GM23338 (cell line): ENCODE measurements around the gene C2orf81. TPM values are rescaled to one million over a fixed set of nuclear protein-coding genes. Genes with fewer than 3 reads are reported as not detected.

Experiments used
- ATAC-seq: fragments of 200-7000 bp; cut with Tn5 transposase; 3 replicates; pipeline ENCODE4 v1.9.1; 2020
- DNase-seq: peaks from one replicate; pipeline ENCODE4 v3.0.0-alpha.2; 2015; ENCODE audit warnings: low spot score
- H2AFZ ChIP-seq: fragments of 200-600 bp; sonication (generic); 2 replicates; pipeline ENCODE4 v1.8.0; 2016; ENCODE audit warnings: antibody characterized with exemption, mild to moderate bottlenecking, moderate library complexity
- H3F3A ChIP-seq: fragments of 200-600 bp; sonication (generic); replicated peaks from 2 replicates; pipeline ENCODE4 v1.8.0; 2017; ENCODE audit warnings: antibody characterized with exemption, mixed run types, low read depth
- H3K27ac ChIP-seq: fragments of 200-600 bp; sonication (generic); 2 replicates; pipeline ENCODE4 v1.6.1; 2016; ENCODE audit warnings: low read depth
- H3K27me3 ChIP-seq: fragments of 200-600 bp; sonication (generic); 2 replicates; pipeline ENCODE4 v1.8.0; 2016; ENCODE audit warnings: mild to moderate bottlenecking, mixed run types, moderate library complexity; ENCODE audit not compliant: insufficient read depth
- H3K36me3 ChIP-seq: fragments of 200-600 bp; sonication (generic); 2 replicates; pipeline ENCODE4 v1.8.0; 2016; ENCODE audit warnings: mild to moderate bottlenecking; ENCODE audit not compliant: insufficient read depth
- H3K4me1 ChIP-seq: fragments of 200-600 bp; sonication (generic); 2 replicates; pipeline ENCODE4 v1.8.0; 2016; ENCODE audit warnings: mild to moderate bottlenecking, moderate library complexity; ENCODE audit not compliant: insufficient read depth
- H3K4me2 ChIP-seq: fragments of 200-600 bp; sonication (generic); 2 replicates; pipeline ENCODE4 v1.7.1; 2017; ENCODE audit warnings: mixed run types
- H3K4me3 ChIP-seq: fragments of 200-600 bp; sonication (generic); 2 replicates; pipeline ENCODE4 v1.6.1; 2016; ENCODE audit warnings: mixed run types
- H3K79me2 ChIP-seq: fragments of 200-600 bp; sonication (generic); replicated peaks from 2 replicates; pipeline ENCODE4 v1.8.0; 2017; ENCODE audit warnings: mild to moderate bottlenecking; ENCODE audit not compliant: insufficient read depth
- H3K9me2 ChIP-seq: fragments of 200-600 bp; sonication (generic); 2 replicates; pipeline ENCODE4 v1.8.0; 2017; ENCODE audit not compliant: insufficient read depth
- H4K20me1 ChIP-seq: fragments of 200-600 bp; sonication (generic); replicated peaks from 2 replicates; pipeline ENCODE4 v1.8.0; 2017; ENCODE audit warnings: mild to moderate bottlenecking; ENCODE audit not compliant: insufficient read depth
- H3K27ac Mint-ChIP-seq: 2 replicates; pipeline ENCODE4 v1.8.0; 2020; ENCODE audit warnings: inconsistent platforms, mild to moderate bottlenecking, moderate library complexity, mixed read lengths
- H3K27me3 Mint-ChIP-seq: 3 replicates; pipeline ENCODE4 v1.8.0; 2022; ENCODE audit warnings: low read depth, mild to moderate bottlenecking, moderate library complexity, mixed read lengths, inconsistent platforms; ENCODE audit not compliant: insufficient read depth, poor library complexity
- H3K36me3 Mint-ChIP-seq: 3 replicates; pipeline ENCODE4 v1.8.0; 2021; ENCODE audit warnings: low read depth, mild to moderate bottlenecking, inconsistent platforms, moderate library complexity, mixed read lengths
- H3K4me1 Mint-ChIP-seq: 3 replicates; pipeline ENCODE4 v1.8.0; 2020; ENCODE audit warnings: mild to moderate bottlenecking, inconsistent platforms, mixed read lengths
- H3K4me3 Mint-ChIP-seq: 3 replicates; pipeline ENCODE4 v1.8.0; 2021; ENCODE audit warnings: moderate library complexity, mild to moderate bottlenecking, inconsistent platforms, mixed read lengths
- H3K9me3 Mint-ChIP-seq: 3 replicates; pipeline ENCODE4 v1.8.0; 2020; ENCODE audit warnings: moderate library complexity, mild to moderate bottlenecking, inconsistent platforms, mixed read lengths
- CREB1 ChIP-seq: fragments of 250-450 bp; sonication (Bioruptor Pico); IDR thresholded peaks from 2 replicates; pipeline ENCODE4 v1.5.0; 2020; ENCODE audit warnings: low read depth, mild to moderate bottlenecking, moderate library complexity
- EZH2 ChIP-seq: fragments of 200-600 bp; sonication (generic); IDR thresholded peaks from one replicate; pipeline ENCODE4 v1.8.0; 2017; ENCODE audit warnings: antibody characterized with exemption, mild to moderate bottlenecking, low read depth; ENCODE audit not compliant: unreplicated experiment
- EZH2phosphoT487 ChIP-seq: fragments of 200-600 bp; sonication (generic); IDR thresholded peaks from one replicate; pipeline ENCODE4 v1.8.1; 2018; ENCODE audit warnings: antibody characterized with exemption; ENCODE audit not compliant: unreplicated experiment
- JUNB ChIP-seq: IDR thresholded peaks from one replicate; pipeline ENCODE4 v1.6.1; 2016; ENCODE audit warnings: antibody characterized with exemption; ENCODE audit not compliant: unreplicated experiment
- NANOG ChIP-seq: IDR thresholded peaks from 2 replicates; pipeline ENCODE4 v1.6.1; 2016; ENCODE audit warnings: antibody characterized with exemption, borderline replicate concordance
- POLR2AphosphoS5 ChIP-seq: IDR thresholded peaks from 2 replicates; pipeline ENCODE4 v1.6.1; 2016; ENCODE audit warnings: antibody characterized with exemption, low read depth
- STAT1 ChIP-seq: IDR thresholded peaks from one replicate; pipeline ENCODE4 v1.6.1; 2016; ENCODE audit warnings: antibody characterized with exemption; ENCODE audit not compliant: unreplicated experiment
- ZNF114 ChIP-seq: fragments of 250-450 bp; sonication (Bioruptor Pico); IDR thresholded peaks from 2 replicates; pipeline ENCODE4 v1.5.0; 2020; ENCODE audit warnings: mild to moderate bottlenecking, moderate library complexity
- ZNF331 ChIP-seq: fragments of 250-450 bp; sonication (Bioruptor Pico); IDR thresholded peaks from 2 replicates; pipeline ENCODE4 v1.5.0; 2020; ENCODE audit warnings: low read depth, mild to moderate bottlenecking, moderate library complexity
- polyA plus RNA-seq: library from polyadenylated mRNA; unstranded; fragments of >200 nt; fragmentation: Nextera tagmentation; extraction: Ambion mirVana; gene quantifications from 2 replicates; pipeline ENCODE4 v1.2.1, GENCODE V29; 2016
- total RNA-seq: library from RNA; depleted of rRNA; stranded (reverse); fragments of >200 nt; shearing (Covaris generic); gene quantifications from 2 replicates; pipeline ENCODE4 v1.2.3, GENCODE V29; 2014
- TF ChIP-seq, protein P1 (sequence below), 2 experiments: fragments of 200-600 bp in 1 of 2; sonication (generic) in 1 of 2; conservative IDR thresholded peaks; 2 replicates each; pipeline versions ENCODE4 v1.5.1 to v1.6.1; 2016 to 2017; ENCODE audit warnings: antibody characterized with exemption in 2 of 2, low read depth in 2 of 2, mild to moderate bottlenecking in 2 of 2, moderate library complexity in 1 of 2
- TF ChIP-seq, protein P2 (sequence below): fragments of 250-450 bp; sonication (Bioruptor Pico); IDR thresholded peaks from 2 replicates; pipeline ENCODE4 v1.5.0; 2020; ENCODE audit warnings: mild to moderate bottlenecking, moderate library complexity
- TF ChIP-seq, protein P3 (sequence below): IDR thresholded peaks from 2 replicates; pipeline ENCODE4 v1.6.1; 2016; ENCODE audit warnings: antibody characterized with exemption

Gene C2orf81
- total and polyA plus RNA-seq, 2 experiments from 2014 or later: 3.8 to 4.6 TPM

DNA sequence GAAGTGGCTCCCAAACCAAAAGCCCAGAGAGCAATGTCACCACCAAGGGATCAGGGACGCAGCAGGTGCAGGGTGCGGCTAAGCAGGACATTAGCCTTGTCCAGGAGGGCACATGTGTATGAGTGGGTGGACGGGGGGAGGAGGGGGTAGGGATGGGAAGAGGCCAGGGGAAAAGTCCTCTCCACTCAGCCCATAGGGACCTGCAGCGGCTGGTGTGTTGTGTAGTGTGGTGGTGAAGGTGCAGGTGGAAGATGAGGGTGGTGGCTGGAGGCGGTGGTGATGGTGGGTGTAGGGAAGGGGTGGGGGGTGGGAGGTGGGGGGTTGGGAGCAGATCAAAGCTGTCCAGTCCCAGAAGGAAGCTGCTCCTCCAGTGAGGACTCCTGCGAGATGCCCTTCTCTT is 3.7 kb downstream of the C2orf81 start:
- Mint-ChIP-seq H3K27ac (no peak overlapping the region), H3K36me3 (no peaks in the 10 kb centered on the region; the same call in 2 of the 3 replicates), H3K4me3 (no peak overlapping the region), H3K4me1 (peaks cover 17% of the 10 kb centered on the region), H3K9me3 (no peaks in the 10 kb centered on the region), H3K27me3 (peaks cover 48% of the 10 kb centered on the region)
- Histone ChIP-seq H3K4me1 (peaks cover 16% of the 10 kb centered on the region), H3K9me2 (no peaks in the 10 kb centered on the region), H3K27me3 (peaks cover 42% of the 10 kb centered on the region), H2AFZ (no peak overlapping the region), H3K79me2 (no peaks in the 10 kb centered on the region), H3K4me3 (no peak overlapping the region), H3K27ac (no peak overlapping the region), H4K20me1 (no peaks in the 10 kb centered on the region), H3K36me3 (no peaks in the 10 kb centered on the region), H3F3A (peaks cover 6% of the 10 kb centered on the region; the same call in 1 of the 2 replicates), H3K4me2 (no peak overlapping the region)
- TF ChIP-seq ZNF331: no peak
- TF ChIP-seq POLR2AphosphoS5: no peak
- no peak for TF ChIP-seq STAT1
- no peak for TF ChIP-seq ZNF114
- DNase-seq (no peak), ATAC-seq (no peak)

DNA sequence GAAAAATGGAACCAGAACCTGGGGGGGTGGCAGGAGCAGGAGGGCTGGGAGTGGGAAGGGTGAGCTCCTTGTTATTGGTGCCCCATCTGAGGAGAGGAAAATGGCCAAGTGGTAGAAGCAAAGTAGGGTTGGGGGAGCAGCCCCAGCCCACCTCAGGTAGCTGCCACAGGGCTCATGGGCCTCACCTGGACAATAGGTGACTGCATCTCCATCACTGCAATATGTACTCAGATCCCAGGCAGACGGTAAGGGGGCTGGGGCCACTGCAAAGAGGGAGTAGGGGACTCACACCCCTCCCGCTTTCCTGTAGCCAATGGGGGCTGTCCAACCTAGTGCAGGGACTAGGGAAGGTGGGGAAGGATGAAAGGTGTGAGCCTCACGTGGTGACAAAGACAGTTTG is 4.2 kb downstream of the C2orf81 start:
- Mint-ChIP-seq H3K36me3 (no peaks in the 10 kb centered on the region), H3K27me3 (peaks cover 47% of the 10 kb centered on the region), H3K27ac (no peak overlapping the region), H3K4me3 (no peak overlapping the region), H3K9me3 (no peaks in the 10 kb centered on the region), H3K4me1 (peaks cover 16% of the 10 kb centered on the region; the same call in 2 of the 3 replicates)
- no peak overlapping the region for H3K4me3 ChIP-seq
- no peaks in the 10 kb centered on the region for H3K9me2 ChIP-seq
- H3K27me3 ChIP-seq: peaks cover 41% of the 10 kb centered on the region
- no peaks in the 10 kb centered on the region for H4K20me1 ChIP-seq
- no peaks in the 10 kb centered on the region for H3K36me3 ChIP-seq
- peaks cover 6% of the 10 kb centered on the region; the same call in 1 of the 2 replicates for H3F3A ChIP-seq
- no peak overlapping the region for H3K4me2 ChIP-seq
- H3K4me1 ChIP-seq: peaks cover 16% of the 10 kb centered on the region
- no peak overlapping the region for H3K27ac ChIP-seq
- no peaks in the 10 kb centered on the region for H3K79me2 ChIP-seq
- ATAC-seq: no peak
- H2AFZ ChIP-seq: no peak overlapping the region
- no peak for DNase-seq
- TF ChIP-seq EZH2: no peak
- TF ChIP-seq, protein P1, sequence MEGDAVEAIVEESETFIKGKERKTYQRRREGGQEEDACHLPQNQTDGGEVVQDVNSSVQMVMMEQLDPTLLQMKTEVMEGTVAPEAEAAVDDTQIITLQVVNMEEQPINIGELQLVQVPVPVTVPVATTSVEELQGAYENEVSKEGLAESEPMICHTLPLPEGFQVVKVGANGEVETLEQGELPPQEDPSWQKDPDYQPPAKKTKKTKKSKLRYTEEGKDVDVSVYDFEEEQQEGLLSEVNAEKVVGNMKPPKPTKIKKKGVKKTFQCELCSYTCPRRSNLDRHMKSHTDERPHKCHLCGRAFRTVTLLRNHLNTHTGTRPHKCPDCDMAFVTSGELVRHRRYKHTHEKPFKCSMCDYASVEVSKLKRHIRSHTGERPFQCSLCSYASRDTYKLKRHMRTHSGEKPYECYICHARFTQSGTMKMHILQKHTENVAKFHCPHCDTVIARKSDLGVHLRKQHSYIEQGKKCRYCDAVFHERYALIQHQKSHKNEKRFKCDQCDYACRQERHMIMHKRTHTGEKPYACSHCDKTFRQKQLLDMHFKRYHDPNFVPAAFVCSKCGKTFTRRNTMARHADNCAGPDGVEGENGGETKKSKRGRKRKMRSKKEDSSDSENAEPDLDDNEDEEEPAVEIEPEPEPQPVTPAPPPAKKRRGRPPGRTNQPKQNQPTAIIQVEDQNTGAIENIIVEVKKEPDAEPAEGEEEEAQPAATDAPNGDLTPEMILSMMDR (conservative IDR thresholded peaks at IDR 0.05; ENCODE audit: low read depth in 2 of 2): no peak
- no peak for TF ChIP-seq NANOG
- TF ChIP-seq, protein P2, sequence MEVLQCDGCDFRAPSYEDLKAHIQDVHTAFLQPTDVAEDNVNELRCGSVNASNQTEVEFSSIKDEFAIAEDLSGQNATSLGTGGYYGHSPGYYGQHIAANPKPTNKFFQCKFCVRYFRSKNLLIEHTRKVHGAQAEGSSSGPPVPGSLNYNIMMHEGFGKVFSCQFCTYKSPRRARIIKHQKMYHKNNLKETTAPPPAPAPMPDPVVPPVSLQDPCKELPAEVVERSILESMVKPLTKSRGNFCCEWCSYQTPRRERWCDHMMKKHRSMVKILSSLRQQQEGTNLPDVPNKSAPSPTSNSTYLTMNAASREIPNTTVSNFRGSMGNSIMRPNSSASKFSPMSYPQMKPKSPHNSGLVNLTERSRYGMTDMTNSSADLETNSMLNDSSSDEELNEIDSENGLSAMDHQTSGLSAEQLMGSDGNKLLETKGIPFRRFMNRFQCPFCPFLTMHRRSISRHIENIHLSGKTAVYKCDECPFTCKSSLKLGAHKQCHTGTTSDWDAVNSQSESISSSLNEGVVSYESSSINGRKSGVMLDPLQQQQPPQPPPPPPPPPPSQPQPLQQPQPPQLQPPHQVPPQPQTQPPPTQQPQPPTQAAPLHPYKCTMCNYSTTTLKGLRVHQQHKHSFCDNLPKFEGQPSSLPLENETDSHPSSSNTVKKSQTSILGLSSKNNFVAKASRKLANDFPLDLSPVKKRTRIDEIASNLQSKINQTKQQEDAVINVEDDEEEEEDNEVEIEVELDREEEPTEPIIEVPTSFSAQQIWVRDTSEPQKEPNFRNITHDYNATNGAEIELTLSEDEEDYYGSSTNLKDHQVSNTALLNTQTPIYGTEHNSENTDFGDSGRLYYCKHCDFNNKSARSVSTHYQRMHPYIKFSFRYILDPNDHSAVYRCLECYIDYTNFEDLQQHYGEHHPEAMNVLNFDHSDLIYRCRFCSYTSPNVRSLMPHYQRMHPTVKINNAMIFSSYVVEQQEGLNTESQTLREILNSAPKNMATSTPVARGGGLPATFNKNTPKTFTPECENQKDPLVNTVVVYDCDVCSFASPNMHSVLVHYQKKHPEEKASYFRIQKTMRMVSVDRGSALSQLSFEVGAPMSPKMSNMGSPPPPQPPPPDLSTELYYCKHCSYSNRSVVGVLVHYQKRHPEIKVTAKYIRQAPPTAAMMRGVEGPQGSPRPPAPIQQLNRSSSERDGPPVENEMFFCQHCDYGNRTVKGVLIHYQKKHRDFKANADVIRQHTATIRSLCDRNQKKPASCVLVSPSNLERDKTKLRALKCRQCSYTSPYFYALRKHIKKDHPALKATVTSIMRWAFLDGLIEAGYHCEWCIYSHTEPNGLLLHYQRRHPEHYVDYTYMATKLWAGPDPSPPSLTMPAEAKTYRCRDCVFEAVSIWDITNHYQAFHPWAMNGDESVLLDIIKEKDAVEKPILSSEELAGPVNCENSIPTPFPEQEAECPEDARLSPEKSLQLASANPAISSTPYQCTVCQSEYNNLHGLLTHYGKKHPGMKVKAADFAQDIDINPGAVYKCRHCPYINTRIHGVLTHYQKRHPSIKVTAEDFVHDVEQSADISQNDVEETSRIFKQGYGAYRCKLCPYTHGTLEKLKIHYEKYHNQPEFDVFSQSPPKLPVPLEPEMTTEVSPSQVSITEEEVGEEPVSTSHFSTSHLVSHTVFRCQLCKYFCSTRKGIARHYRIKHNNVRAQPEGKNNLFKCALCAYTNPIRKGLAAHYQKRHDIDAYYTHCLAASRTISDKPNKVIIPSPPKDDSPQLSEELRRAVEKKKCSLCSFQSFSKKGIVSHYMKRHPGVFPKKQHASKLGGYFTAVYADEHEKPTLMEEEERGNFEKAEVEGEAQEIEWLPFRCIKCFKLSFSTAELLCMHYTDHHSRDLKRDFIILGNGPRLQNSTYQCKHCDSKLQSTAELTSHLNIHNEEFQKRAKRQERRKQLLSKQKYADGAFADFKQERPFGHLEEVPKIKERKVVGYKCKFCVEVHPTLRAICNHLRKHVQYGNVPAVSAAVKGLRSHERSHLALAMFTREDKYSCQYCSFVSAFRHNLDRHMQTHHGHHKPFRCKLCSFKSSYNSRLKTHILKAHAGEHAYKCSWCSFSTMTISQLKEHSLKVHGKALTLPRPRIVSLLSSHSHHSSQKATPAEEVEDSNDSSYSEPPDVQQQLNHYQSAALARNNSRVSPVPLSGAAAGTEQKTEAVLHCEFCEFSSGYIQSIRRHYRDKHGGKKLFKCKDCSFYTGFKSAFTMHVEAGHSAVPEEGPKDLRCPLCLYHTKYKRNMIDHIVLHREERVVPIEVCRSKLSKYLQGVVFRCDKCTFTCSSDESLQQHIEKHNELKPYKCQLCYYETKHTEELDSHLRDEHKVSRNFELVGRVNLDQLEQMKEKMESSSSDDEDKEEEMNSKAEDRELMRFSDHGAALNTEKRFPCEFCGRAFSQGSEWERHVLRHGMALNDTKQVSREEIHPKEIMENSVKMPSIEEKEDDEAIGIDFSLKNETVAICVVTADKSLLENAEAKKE (CRISPR knock-in tag): no peak
- no peak for TF ChIP-seq ZNF331
- TF ChIP-seq CREB1 (CRISPR knock-in tag): no peak
- no peak for TF ChIP-seq STAT1
- TF ChIP-seq EZH2phosphoT487: no peak
- TF ChIP-seq POLR2AphosphoS5: no peak
- no peak for TF ChIP-seq ZNF114
- TF ChIP-seq JUNB: no peak
- TF ChIP-seq, protein P3, sequence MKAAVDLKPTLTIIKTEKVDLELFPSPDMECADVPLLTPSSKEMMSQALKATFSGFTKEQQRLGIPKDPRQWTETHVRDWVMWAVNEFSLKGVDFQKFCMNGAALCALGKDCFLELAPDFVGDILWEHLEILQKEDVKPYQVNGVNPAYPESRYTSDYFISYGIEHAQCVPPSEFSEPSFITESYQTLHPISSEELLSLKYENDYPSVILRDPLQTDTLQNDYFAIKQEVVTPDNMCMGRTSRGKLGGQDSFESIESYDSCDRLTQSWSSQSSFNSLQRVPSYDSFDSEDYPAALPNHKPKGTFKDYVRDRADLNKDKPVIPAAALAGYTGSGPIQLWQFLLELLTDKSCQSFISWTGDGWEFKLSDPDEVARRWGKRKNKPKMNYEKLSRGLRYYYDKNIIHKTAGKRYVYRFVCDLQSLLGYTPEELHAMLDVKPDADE: no peak
